ENCODE measurements around the gene CASTOR1.

CASTOR1 gene

DNA sequence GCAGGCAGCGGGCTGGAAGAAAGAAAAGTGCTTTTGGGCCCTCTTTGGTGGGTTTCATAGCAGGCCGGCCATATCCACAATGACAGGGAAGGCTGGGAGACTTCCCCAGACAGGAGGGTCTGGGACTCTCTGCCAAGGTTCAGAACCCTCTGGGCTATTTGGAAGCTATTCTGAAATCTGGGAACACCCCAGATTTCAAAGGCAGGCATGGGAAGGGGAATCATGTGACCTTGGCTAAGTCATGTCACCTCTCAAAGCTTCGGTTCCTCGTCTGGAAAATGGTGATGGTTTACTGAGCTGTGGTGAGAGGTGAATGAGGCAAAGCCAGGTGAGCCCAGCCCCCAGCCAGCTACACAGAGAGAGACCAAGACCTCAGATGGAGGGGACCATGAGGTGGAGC lies 4.6 kb downstream of the CASTOR1 start:
- DNase-seq (ENCODE audit: low spot score) = no peak

DNA sequence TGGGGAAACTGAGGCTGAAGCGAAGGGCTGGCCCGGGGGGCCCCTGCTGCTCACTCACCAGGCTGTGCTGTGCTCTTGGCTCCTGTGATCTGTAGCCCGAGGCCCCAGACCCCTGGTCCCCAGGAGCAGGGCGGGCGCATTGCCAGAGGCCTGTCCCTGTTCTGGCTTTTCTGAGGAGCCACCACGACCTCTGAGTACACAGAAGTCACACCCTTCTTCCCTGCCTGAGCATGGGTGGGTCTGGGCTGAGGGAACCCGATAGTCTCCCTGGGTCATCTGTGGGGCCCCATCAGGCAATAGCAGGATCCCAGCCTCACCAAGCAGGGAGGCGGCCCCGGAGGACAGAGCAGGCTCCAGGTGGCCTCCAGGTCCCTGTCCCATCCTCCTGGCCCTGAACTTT lies 5.1 kb downstream of the CASTOR1 start:
- DNase-seq (ENCODE audit: low spot score) = no peak

DNA sequence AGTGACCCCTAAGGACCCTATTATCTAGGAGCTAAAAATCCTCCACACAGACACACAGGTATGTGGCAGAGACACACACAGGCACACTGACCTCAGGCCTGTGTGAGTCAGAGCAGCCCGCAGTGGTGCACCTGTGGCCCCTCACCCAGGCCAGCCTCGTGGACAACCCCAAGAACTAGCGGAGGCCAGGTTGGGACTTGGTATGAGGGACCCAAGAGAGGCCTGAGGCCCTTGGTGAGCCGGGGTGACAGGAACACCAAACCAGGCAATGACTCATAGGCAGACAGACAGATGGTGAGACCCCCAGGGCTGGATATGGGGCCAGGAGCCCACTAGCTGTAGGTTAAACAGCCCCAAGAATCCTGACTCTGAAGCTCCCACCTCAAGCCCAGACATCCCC lies 6.0 kb downstream of the CASTOR1 start:
- no peak for DNase-seq (ENCODE audit: low spot score)

DNA sequence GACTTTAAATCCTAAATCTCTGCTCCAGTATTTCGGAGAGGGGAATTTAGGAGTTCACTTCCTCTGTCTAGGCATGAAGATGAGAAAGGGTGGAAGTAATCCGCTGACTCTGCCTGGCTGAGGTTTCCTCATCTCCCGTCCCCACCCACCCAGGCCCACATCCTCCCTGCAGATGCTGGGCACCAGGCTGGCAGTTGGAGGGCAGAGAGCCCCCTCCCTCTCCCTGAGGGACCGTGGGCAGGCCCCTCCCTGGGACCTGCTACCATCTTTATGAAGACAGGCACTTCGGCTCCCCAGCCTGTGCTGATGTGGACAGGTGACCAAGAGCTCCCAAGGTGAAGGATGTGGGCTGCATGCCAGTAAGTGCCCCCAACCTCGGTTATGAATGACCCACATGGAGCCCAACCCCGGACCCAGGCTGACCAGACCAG lies 6.7 kb downstream of the CASTOR1 start:
- no peak for DNase-seq (ENCODE audit: low spot score)

DNA sequence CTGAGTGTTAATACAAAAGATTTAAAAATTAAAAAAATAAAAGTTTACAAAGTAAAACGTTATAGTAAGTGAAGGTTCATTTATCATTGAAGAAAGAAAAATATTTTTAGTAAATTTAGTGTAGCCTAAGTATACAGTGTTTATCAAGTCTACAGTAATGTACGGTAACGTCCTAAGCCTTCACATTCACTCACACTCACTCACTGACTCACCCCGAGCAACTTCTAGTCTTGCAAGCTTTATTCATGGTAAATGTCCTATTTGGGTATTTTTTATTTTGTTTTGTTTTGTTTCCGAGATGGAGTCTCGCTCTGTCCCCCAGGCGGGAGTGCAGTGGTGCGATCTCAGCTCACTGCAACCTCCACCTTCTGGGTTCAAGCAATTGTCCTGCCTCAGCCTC lies 8.8 kb downstream of the CASTOR1 start:
- DNase-seq (ENCODE audit: low spot score) = no peak

GRCh38 chr22:30279932-30280331 lies 9.4 kb downstream of the CASTOR1 start:
- DNase-seq (ENCODE audit: low spot score) = no peak

GRCh38 chr22:30279046-30279788 lies 10.1 kb downstream of the CASTOR1 start:
- DNase-seq (ENCODE audit: low spot score) = no peak

DNA sequence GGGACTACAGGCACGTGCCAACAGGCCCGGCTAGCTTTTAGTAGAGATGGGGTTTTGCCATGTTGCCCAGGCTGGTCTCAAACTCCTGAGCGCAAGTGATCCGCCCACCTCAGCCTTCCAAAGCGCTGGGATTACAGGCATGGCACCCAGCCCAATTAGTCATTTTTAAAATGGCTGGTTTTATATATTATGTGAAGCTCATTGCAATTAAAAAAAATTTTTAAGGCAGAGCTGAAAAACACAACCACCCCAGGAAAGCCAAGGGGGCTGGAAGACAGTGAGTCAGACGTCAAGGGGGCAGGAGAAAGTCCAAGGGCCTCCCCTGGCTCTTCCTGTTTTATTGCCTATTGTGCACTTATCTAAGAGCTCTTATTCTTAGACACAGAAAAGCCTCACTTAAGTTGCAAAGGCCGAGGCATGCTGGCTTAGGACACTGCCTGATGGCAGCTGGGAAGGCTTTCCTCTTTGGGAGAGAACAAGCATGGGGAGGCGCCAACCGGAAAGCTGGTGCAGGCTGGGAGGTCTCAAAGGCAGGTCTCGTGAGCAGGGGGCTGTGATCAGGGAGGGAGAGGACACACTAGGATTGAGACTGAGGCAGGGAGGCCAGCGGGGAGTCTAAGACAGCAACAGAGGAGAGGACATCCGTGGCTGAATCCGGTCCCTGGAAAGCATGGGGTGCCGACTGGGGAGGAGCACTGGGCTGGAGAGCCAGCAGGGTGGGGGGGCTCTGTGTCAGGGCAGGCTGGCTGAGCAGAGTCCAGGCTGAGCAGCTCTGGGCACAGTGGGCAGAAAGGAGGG lies 11.6 kb downstream of the CASTOR1 start:
- DNase-seq (ENCODE audit: low spot score) = no peak

GRCh38 chr22:30276039-30276438 lies 13.3 kb downstream of the CASTOR1 start:
- no peak for DNase-seq (ENCODE audit: low spot score)

- no peak for DNase-seq (ENCODE audit: low spot score)
These were observed 13.7 kb downstream of the CASTOR1 start for GRCh38 chr22:30275625-30276024.

DNA sequence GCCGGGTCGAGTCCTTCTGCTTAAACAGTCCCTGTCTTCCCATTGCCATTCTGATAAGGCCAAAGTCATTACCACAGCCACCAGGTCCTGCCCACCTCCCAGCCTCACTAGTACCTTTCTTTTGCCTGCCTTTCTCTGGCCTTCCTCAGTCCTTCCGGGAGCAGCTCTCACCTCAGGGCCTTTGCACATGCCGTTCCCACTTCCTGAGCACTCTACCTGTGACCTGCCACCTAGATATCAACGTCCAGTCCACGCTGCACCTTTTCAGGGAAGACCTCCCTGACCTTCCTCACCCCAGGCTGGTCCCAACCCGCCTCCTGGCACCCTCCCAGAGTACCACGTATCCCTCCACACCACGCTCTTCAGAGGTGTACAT lies 14.9 kb downstream of the CASTOR1 start:
- no peak for DNase-seq (ENCODE audit: low spot score)

DNA sequence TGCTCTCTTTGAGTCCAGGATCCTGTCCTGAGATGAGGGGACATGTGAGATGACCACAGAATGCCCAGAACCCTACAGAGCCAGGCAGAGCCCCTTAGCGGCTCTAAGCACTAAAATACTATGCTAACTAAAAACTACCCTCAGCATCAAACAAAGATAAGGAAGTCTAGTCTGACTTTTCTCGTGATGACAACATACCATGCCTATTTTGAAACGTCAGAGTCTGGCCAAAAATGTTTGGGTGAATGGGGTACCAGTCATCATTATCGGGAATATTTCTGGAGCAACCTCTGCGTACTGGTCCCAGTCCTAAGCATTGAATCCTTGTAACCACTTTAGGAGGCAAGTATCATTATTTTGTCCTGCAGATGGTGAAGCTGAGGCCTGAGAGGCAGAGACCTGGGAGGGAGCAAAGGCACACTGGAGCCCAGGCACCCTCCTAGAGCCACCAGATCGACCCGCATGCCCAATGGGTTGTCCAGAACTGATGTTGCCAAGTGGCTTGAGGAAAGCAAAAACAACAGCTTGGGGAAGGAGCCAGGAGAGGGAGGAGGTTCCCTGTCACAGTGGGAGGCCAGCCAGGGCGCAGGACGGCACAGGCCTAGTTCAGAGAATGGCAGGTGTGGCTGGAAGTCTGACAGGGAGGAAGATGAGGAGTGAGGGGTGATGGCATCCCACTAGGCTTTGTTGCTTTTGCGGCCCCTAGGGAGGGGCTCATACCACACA lies 15.4 kb downstream of the CASTOR1 start:
- DNase-seq (ENCODE audit: low spot score) = no peak

DNA sequence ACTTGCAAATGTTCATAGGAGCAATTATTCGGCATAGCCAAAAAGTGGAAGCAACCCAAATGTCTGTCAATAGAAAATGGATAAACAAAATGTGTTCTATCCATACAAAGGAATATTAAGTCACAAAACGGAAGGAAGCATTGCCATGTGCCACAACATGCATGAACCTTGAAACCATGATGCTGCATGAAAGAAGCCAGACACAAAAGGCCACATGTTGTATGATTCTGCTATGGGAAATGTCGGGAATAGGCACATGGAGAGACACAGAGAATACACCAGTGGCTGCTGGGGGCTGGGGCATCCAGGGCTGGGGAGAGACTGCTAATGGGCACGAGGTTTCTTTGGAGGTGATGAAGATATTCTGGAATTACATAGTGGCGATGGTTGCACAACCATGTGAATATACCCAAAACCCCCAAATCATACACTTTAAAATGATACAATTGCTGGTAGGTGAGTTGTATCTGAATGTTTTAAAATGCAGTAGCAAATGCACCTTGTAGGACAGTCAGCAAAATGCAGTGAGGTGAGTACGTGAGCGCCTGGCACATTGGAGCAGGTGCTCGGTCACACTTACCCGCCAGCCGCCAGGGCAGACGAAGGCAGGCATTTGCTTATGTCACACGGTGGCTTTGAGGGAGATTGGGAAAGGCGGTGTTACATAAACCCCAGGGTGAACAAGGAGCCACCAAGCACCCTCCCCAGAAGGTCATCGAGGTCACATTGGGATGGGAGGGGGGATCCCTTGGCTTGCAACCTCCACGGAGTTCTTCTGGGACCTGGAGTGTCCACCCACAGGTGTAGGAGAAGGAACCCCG lies 16.3 kb downstream of the CASTOR1 start:
- DNase-seq (ENCODE audit: low spot score) = no peak

GRCh38 chr22:30270832-30271231 lies 18.5 kb downstream of the CASTOR1 start:
- peak; percentile 70 for DNase-seq (ENCODE audit: low spot score)

DNA sequence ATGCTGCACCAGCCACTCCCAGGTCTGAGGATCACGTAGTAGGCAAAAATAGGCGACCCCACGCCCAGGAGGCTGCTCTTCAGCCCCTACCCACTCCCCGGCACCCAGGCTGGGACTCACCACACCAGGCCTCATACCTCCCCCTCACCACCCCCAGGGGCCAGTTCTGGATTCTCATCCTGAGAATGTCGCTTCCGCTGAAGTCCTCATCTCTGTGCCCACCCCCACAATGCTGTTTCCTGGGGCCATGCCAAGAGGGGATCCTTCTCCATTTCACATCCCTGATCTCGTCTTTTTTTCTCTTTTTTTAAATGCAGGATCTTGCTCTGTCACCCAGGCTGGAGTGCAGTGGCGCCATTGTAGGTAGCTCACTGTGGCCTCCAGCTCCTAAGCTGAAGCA lies 21.0 kb downstream of the CASTOR1 start:
- DNase-seq (ENCODE audit: low spot score) = no peak

DNA sequence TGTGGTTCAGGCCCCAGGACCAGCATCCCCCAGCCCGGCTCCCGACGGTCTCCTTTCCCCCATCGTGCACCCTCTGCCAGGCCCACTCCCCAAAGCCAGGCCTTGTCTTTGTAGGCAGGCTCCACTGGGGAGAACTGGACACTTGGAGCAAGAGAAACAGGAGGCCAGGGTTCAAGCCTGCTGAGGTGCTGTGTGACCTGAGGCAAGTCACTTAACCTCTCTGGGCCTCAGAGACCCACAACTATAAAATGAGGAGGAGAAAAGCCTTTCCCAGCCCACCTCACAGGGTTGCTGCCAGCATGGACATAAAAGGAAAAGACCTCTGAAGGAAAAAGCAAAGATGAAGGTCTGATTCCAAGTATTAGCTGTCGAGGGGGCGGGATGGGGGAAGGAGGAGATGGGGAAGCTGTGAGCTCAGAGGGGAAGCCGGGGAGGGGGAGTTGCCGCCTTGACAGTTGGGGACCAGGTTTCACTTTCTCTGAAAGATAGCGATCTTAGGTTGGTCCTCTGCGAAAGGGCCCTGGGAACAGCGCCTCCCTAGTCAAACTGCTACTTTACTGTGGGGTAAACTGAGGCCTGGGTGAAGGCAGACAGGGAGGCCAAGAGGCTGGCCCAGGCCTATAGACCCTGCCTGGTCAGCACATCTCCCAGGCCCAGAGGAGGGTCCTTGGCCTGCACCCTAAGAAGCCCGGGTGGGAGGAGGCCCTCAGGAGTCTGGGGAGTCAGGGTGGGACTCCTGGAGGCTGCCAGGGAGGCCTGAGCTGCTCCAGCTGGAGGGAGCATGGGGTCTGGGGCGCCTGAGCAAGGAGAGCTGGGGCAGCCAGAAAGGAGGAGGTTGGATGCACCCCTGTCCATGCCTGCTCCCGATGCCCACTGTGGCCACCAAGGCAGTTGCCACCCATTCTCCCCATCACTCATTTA lies 21.7 kb downstream of the CASTOR1 start:
- DNase-seq (ENCODE audit: low spot score) = no peak

GRCh38 chr22:30266445-30267381 lies 22.6 kb downstream of the CASTOR1 start, which contains the start of gene OSM:
Gene OSM (minus strand): TSS chr22:30266851. CDS start chr22:30266799, 52 bp downstream.
- no peak for DNase-seq (ENCODE audit: low spot score)

GRCh38 chr22:30265823-30266444 lies 23.4 kb downstream of the CASTOR1 start:
- no peak for DNase-seq (ENCODE audit: low spot score)

DNA sequence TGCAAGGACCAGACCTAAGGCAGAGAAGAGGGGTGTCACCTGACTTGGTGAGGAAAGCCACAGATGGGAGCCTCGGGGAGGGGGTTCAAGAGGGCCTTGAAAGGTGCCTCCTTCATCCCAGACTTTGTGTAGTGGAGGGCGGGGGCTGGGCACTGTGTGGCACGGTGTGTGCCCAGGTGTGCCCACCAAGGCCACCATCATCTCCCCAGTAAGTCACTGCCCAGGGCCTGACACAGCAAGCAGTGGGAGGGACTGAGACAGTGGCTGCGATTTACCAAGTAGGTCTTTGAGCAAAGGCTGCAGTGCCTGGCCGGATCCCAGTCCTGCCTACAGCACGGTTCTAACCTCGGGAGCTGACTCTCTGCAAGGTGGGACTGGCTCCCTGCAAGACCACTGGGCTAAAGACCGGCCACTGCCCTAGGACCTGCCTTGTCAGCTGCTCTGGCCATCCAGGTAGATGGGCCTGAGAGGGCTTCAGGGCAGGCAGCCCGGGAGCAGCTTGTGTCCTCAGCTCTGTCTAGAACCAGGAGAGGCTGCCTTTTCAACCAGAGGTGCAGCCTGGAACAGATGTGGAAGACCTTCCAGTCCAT lies 24.1 kb downstream of the CASTOR1 start:
- DNase-seq (ENCODE audit: low spot score) = no peak
